GM19023 (cell line): ENCODE data around the gene PAM.
"Not testable (repeated sequence)": the region's sequence is repeated elsewhere in the genome, so short reads cannot be mapped to it uniquely, and the experiment has no call there.

Source experiments
- ATAC-seq: cut with Tn5 transposase; IDR thresholded peaks from one replicate; pipeline ENCODE4 v1.9.1; 2021; ENCODE audit warnings: mild to moderate bottlenecking, moderate library complexity; ENCODE audit not compliant: unreplicated experiment

Gene PAM

GRCh38 chr5:103034662-103035392 lies 279.7 kb downstream of the PAM start:
- ATAC-seq = no peak

- no peak for ATAC-seq
Measured at GRCh38 chr5:103035701-103036100, 280.6 kb downstream of the PAM start.

GRCh38 chr5:103036601-103037000 lies 281.5 kb downstream of the PAM start:
- ATAC-seq = no peak

- ATAC-seq = no peak
Measured at GRCh38 chr5:103037673-103038455, 282.8 kb downstream of the PAM start.

GRCh38 chr5:103041071-103041676 lies 286.1 kb downstream of the PAM start:
- no peak for ATAC-seq

- not testable (repeated sequence) for ATAC-seq
Measured at GRCh38 chr5:103046706-103047105, 291.6 kb downstream of the PAM start.

GRCh38 chr5:103057208-103058130 lies 302.4 kb downstream of the PAM start:
- no peak for ATAC-seq

GRCh38 chr5:103059525-103059924 lies 304.4 kb downstream of the PAM start:
- ATAC-seq = no peak

- ATAC-seq = no peak
Measured at GRCh38 chr5:103060424-103060954, 305.4 kb downstream of the PAM start.

GRCh38 chr5:103066326-103066725 lies 311.2 kb downstream of the PAM start:
- no peak for ATAC-seq

- ATAC-seq = not testable (repeated sequence)
Measured at GRCh38 chr5:103073500-103073899, 318.4 kb downstream of the PAM start.

- ATAC-seq = no peak
Measured at GRCh38 chr5:103075442-103075841, 320.3 kb downstream of the PAM start.
